Stimulated activated CD4-positive, alpha-beta T cell treated with anti-CD3 and anti-CD28 coated beads, Interleukin-12 subunit alpha, Interleukin-12 subunit beta, amount 100 ng/mL, for 24 hours (primary cell): Measurements from ENCODE around the gene COPB2.
"Not testable (repeated sequence)": the region's sequence is repeated elsewhere in the genome, so short reads cannot be mapped to it uniquely, and the experiment has no call there.

Experiments used
- DNase-seq, 2 experiments: peaks; one replicate each; pipeline ENCODE4 v3.0.0-alpha.2; 2020; ENCODE audit warnings: low read depth in 2 of 2

Gene COPB2

DNA sequence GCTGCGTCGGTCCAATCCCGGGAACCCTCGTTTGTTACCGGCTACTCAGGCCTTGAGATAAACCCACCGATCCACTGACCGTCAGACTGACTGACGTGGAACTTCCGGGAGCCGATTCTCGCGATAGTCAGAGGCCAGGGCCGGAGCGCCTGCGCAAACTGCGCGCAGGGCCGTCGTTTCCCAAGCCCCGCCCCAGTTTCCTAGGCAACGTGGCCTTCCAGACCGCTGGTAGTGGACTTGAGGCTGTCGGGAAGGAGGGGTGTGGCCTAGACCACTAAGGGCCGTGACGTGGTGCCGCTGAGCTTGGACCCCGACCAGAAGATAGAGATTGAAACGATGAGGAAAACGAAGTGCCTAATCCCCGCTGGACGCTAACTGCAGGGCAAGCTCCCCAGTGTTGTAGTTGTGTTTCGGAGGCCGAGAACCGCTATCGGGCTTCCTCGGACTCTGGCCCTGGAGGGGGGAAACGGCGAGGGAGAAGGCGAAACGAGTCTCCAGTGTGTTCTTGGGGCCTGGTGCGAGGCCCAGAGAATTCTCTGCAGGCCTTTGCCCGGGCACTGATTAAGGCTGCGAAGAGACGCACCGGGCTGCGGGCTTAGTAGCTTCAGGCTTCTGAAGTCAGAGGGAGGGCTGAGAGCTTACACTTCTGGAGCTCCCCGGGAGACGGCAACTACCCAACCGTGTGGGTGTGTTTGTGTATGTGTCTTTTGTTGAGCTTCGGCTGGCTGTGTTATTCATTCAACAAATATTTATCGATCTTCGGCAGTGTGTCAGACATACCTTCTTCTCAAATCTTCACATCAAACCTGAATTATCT lies at the start of gene COPB2:
TSS of gene COPB2 (minus strand) at position 96 of the 817 bp plus-strand sequence. CDS start 97 bp downstream, outside the sequence.
- peak; percentile 95 to 98 for DNase-seq

DNA sequence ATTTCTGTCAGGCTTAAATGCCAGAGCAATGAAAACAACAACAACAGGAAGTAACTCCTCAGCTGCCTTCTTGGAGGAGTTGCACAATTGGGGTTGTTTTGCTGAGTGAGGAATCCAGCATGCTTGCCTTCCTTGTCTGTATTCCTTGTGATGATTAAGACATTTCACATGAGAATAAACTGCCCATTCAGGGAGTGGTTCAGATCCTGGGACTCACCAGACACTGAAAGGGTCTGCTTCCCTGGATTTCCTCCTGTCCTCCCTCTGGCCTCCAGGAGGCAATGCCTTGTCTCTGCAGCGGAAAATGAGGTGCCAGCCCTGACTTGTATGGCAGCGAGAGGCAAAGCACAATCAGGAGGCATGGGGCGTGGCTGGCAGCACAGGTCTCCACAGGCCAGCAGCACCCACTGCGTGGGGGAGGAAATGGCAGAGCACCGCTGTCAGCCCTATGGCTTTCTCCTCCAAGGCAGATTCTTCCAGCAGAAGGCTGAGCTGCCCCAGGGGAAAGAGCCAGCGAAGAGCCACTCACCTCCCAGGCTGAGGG lies 45.4 kb upstream of the COPB2 start:
- no peak for DNase-seq

DNA sequence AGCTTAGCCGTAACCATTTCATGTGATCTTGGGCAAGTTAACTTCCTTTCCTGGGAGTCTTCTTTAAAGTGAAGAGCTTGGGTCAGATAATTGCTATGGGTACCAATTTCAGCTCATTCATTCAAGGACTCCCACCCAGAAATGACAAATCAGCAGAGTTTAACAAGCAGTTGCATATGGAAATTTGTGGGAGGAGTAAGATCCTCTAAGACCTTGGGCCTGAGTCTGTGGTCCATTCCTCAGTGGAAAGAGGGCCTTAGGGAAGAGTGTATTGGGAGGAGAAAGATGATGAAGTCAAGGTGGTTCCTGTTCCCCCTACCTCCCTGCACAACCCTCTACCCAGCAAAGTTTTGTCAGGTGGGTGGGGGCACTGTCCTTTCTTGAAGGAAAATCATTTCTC lies 44.8 kb upstream of the COPB2 start:
- DNase-seq = no peak

DNA sequence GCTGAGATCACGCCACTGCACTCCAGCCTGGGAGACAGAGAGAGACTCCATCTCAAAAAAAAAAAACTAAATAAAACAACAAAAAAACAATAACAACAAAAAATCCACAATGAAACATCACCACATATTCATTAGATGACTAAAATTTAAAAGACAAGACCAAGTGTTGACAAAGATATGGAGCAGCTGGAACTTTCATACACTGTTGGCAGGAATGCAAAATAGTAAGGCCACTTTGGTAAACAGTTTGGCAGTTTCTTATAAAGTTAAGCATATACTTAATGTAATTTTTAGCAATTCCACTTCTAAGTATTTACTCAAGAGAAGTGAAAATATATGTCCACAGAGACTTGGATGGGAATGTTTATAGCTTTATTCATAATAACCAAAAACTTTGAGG lies 43.6 kb upstream of the COPB2 start:
- no peak for DNase-seq

- no peak for DNase-seq
These were observed 41.0 kb upstream of the COPB2 start for GRCh38 chr3:139430493-139430892.

DNA sequence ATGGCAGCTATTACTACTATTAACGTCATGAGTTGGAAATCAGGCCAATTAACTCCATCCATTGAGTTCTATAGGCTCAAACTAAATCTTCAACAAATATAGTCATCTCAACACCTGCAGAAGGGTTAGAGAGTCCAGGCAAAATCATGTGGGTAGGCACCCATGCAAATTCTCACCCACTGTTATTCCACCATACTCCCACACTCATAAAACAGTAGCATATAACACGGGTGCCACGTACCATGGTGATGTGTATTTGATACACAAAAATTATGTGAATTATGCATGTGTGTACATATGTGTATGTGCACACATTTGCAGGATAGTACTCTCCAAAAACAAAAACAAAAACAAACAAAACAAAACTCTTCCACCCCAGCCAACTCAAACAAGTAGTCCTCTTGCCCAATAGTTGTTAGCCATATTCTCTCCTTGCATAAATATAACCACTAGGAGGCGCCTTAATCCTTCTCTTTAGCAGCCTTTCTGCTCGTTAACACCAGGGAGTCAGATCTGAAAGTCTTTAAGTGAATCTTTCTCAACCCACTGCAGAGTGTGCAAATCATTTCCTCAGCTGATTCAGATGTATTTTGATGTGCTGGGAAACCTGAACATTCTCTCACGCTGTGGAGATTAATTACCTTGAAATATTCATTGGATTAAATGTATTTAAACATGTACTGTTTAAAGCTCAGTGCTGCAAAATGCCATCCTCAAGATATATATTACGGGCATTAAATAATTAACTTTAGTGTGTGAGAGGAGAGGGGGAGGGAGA lies 38.0 kb upstream of the COPB2 start:
- DNase-seq = no peak

DNA sequence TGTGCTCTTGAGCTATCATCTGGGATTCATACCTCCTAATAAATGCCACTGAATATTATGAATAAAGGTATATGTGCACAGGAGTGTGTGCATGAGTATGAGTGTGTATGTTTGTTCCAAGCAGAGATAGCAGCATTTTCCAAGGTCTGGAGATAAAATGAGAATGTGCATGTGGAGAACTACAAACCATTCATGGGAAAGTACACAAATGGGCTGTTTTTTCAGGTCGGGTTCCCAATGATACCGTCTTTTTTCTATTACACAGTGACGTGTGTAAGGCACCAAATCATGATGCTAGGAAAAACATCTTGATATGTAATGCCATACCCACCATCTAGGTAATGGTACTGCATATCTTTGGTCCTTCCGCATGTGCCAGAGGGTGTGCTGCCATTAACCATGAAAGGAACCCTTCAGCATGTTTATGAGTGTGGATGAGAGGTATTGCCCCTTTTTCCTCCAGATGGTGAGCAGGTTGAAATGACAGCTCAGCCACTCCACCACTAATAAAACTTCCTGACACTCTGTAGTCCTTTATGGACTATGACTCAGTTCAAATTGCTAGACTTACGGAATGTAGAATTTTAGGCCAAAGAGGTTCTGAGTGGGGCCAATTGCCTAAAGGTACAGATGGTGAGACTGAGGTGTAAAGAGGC lies 36.4 kb upstream of the COPB2 start:
- DNase-seq = no peak

- no peak for DNase-seq
These were observed 33.8 kb upstream of the COPB2 start for GRCh38 chr3:139423232-139423631.

DNA sequence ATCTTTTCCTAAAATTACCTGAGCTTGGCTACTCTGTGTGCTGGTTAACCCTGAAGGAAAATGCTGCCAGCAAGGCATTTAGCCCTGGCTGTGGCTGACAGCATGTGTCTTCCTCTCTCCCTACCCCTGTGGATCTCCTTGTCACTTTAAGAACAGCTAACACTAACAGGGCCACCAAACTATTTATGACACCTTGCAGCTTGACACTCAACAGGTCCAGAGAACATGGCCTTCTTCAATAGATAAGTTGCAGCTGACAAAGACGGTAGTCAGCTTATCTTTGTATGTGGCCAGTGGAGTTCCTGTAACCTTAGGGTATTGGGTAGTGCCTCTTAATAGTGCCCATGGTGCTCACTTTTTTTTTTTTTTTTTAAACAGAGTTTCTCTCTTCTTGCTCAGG lies 32.0 kb upstream of the COPB2 start:
- DNase-seq = no peak

- DNase-seq = no peak
These were observed 31.6 kb upstream of the COPB2 start for GRCh38 chr3:139421040-139421439.

DNA sequence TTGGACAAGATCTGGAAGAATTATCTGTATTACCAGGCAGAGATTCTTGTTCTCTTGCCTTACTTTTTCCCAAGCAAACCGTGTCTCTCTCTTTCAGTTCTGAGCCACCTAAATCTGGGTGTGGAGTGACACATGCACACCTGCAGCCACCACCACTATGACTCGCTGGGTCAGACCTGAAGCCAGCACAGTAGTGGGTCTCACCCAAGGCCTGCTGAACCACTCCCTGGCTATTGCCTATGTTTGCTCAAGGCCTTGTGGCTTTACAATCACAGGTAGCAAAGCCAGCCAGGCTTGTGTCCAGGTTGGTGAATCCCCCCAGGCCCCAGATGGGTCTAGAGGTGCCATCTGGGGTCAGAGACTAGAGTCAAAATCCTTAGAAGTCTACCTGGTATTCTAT lies 28.7 kb upstream of the COPB2 start:
- DNase-seq = no peak

DNA sequence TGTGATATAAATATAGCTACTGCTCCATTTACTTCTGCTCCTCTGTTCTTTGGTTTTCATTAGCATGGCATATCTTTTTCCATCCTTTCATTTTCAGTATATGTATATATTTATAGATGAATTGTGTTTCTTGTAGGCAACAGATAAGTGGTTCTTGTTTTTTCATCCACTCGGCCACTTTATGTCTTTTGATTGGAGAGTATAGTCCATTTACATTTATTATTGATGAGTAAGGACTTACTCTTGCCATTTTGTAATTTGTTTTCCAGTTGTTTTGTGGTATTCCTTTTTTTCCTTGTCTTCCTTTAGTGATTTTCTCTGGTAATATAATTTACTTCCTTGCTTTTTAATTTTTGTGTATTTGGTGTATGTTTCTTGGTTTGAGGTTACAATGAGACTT lies 26.8 kb upstream of the COPB2 start:
- DNase-seq = no peak

- DNase-seq = no peak
These were observed 25.3 kb upstream of the COPB2 start for GRCh38 chr3:139414608-139415224.

GRCh38 chr3:139412891-139413290 lies 23.4 kb upstream of the COPB2 start:
- DNase-seq = not testable (repeated sequence)

GRCh38 chr3:139401155-139401554 lies 11.7 kb upstream of the COPB2 start:
- DNase-seq = not testable (repeated sequence)

- no peak for DNase-seq
These were observed 7.3 kb upstream of the COPB2 start for GRCh38 chr3:139396707-139397106.

DNA sequence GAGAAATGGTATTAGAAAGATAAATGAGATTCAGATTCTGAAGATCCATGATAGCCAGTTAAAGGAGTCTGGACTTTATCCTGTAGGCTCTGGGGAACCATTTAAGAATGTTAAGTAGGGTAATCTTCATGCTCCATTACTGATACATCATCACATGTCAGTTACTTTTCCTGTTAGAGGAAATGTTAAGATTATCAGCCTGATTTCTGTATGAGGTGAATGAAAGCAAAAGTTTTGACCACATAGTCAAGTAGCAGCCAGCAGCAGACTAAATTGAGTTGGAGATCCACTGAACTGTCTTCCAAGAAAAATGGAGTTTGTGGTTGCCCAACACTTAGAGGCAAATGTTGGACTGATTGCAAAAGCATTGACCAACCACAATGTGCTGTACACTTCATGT lies 4.7 kb upstream of the COPB2 start:
- no peak for DNase-seq

- peak in 1 of 2 experiments; percentile 2 for DNase-seq
These were observed 461 bp downstream of the COPB2 start for GRCh38 chr3:139388821-139389551.

GRCh38 chr3:139388077-139388476 lies 1.4 kb downstream of the COPB2 start:
- no peak for DNase-seq

- not testable (repeated sequence) for DNase-seq
These were observed 7.2 kb downstream of the COPB2 start for GRCh38 chr3:139382291-139382690.

DNA sequence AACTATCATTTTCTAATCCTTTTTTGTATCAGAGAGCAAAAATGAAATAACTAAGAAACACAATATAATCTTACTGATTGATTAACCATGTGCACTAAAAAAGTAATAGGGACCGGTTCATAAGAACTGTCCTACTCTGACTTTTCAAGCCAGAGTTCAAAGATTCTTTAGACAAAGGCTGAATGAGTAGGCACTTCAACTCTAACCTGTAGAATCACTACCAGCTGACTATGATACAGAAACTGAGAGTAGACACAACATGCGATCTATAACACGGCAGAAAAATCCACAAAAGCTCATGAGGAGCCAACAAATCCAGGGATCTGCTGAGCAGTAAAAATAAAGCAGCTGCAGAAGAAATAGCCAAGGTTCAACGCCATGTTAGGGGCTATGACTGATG lies 8.9 kb downstream of the COPB2 start:
- DNase-seq = no peak
